Stimulated activated CD4-positive, alpha-beta T cell treated with anti-CD3 and anti-CD28 coated beads, TNF-alpha, amount 100 ng/mL, for 1 hour (primary cell): ENCODE measurements around the gene TMEM150C.
"Not testable (repeated sequence)": the region's sequence is repeated elsewhere in the genome, so short reads cannot be mapped to it uniquely, and the experiment has no call there.

ENCODE experiments used
- DNase-seq, 3 donors: peaks; one replicate each; pipeline ENCODE4 v3.0.0-alpha.2; 2020; ENCODE audit warnings: low read depth in 3 of 3, low spot score in 1 of 3

The TMEM150C gene

DNA sequence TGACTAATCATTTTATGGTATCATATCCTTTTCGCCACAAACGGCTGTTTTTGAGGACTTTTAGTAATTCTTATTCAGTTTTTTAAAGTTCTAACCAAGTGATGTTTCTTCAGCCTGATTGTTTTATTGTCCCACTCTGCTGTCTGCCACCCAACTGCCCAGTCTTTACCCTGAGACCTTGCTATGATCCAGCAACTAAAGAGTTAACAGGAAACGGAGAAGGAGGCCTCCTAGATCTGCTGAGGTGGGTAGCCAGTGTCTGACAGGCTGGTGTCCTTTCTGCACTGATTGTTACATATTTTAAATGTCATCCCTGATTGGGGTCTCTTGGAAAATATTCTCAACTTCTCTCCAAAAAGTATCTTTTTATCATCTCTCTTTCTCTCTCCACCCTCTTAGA, 7.9 kb upstream of the TMEM150C start:
- DNase-seq, result no peak

DNA sequence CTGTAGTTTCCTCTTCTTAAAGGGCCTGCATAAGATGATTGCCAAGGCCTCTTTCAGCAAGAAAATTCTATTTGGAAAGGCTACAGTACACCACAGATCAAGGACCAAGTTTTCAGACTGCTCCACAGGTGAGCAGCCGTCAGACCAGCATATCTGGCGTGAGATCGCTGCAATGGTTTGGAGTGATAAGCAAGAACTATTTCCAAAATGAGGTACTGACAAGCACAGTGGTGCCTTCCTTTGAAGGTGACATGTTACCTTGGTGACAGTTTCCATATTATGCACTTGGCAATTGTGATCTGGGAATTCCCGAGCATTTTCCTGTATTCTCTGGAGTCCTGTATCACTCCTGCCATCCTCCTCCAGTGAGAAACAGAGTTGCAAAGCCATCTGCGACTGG, 7.3 kb upstream of the TMEM150C start:
- no peak for DNase-seq

DNA sequence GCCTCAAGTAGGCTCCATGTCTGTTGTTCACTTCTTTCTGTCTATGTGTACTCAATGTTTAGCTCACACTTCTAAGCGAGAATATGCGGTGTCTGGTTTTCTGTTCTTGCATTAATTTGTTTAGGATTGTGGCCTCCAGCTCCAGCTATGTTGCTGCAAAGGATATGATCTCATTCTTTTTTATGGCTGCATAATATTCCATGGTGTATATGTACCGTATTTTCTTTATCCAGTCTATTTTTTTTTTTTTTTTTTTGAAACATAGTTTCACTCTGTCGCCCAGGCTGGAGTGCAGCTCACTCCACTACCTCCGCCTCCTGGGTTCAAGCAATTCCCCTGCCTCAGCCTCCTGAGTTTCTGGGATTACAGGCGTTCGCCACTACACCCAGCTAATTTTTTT, 5.7 kb upstream of the TMEM150C start:
- no peak for DNase-seq

DNA sequence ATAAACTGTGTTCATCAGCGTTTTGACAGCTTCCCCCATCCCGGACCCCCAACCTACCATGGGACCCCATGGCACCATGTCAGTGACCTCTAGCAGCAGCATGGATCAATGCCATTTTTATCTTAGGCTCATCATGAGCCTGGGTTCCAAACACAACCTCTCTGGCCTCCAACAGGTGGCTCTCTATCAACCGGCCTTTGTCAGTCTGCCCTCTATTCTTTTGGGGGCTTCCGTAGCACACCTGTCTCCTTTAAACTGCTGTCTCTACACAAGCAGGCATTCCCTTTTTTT, 721 bp upstream of the TMEM150C start:
- DNase-seq, result no peak

DNA sequence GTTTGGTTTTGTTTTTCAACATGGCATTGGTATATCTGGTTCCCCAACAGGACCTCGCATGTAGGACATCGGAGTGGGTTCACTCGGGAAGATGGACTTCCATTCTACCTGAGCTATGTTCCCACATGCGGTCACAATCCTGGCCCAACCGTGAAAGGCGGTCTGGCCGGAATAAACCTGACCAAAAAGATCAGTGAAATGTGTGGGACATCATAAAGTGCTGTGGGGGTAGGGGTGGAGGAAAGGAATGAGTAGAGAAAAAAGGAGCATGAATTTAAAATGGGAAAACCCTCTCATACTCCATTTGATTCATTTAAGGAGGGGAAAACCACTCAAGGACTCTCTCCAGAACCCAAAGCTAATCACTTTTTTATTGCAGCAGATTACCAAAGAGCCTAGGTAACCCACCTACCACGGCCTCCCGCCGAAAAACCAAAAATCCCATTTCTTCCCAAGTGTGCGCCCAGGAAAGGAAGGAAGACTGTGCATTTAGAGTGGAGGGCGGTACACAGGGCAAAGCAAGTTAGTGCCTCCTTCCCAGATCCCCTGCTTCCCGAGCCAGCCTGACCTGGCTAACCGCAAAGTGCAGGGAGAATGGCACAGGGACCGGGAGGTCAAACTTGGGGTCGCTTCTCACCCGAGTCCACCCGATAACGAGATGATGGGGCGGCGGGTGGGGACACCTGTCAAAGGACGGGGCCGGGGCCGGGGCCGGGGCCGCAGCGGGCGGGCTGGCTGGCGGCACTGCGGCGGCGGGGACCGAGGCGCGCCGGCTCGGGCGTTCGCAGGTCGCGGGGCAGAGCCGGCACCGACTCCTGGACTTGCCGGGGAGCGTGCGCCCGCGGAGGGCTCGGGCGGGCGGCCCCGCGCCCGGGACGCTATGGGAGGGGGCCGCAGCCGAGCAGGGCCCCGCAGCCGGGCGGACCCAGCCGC, 669 bp downstream of the TMEM150C start:
- DNase-seq, result no peak

DNA sequence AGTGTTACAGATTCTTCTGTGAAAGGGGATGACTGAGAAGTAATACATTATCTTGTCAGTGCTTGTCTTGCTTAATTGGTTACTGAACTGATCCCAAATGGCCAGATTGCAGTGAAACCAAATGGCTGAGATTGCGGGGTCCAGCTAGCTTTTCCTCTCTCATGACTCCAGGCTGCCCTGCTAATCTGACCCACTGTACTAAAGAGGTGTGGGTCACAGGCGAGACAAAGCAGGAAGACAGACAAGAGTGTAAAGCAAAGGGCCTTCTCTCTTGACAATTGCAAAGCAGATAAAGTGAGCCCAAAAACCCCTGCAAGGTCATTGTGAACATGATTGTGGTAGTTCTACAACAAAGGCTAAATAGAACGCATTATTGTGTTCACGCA, 2.1 kb downstream of the TMEM150C start:
- no peak for DNase-seq

DNA sequence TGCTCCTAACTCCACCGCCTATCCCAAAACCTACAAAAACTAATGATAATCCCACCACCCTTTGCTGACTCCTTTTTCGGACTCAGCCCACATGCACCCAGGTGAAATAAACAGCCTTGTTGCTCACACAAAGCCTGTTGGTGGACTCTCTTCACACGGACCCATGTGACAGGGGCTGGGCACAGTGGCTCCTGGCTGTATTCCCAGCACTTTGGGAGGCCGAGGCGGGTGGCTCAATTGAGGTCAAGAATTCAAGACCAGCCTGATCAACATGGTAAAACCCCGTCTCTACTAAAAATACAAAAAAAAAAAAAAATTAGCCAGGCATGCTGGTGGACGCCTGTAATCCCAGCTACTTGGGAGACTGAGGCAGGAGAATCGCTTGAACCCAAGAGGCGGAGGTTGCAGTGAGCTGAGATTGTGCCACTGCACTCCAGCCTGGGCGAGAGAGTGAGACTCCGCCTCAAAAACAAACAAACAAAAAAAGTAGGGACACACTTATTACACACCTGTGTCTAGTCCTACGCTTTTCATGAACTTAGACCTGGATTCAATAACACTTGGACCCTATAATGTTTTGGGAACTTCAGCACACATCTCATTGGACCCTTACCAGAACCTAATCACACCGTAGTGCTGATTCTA, 2.6 kb downstream of the TMEM150C start:
- not testable (repeated sequence) for DNase-seq

DNA sequence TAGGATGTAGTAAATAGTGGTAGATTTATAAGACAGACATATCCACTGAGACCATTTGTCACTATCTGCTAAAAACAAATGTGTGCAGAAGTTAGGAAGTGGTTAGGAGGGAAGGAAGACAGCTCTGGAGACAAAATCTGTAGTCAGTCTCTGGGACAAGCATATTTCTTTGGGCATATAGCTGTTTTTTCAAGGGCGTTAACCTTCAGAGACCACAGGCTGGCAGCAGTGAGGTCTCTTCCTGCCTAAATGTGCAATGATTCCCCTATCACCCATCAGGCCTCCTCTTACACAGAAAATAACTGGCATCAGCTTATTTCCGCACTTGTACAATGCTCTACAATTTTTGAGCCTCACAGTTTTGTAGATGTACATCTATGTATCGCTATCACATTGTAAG, 6.5 kb downstream of the TMEM150C start:
- no peak for DNase-seq

DNA sequence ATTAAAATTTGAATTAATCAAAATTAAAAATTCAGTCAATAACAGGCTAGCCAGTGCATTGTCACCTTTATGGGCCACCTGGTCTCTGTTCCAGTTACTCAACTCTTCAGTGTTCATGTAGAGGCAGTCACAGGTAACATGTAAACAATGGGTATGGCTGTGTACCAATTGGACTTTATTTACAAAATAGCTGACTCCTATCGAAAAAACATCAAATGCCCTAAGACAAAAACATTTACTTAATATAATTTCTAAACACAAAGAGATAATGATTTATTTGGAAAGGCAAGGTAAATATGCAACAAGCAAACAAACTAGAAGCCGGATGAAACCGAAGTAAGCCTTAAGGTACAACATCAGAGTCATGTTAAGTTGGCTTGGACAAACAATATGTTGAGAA, 8.8 kb downstream of the TMEM150C start:
- no peak for DNase-seq

DNA sequence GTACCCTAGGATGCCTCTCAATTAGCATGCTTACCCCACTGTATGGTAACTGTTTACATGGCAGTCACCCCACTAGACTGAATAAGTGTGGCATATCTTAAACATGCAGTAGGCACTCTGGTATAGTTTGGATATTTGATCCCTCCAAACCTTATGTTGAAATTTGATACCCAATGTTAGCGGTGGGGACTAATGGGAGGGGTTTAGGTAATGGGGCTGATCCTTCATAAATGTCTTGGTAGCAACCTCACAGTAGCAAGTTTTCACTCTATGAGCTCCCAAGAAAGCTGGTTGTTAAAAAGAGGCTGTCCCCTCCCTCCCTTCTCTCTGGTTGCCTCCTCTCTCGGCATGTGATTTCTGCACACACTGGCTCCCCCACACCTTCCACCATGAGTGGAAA, 10.1 kb downstream of the TMEM150C start:
- no peak for DNase-seq

DNA sequence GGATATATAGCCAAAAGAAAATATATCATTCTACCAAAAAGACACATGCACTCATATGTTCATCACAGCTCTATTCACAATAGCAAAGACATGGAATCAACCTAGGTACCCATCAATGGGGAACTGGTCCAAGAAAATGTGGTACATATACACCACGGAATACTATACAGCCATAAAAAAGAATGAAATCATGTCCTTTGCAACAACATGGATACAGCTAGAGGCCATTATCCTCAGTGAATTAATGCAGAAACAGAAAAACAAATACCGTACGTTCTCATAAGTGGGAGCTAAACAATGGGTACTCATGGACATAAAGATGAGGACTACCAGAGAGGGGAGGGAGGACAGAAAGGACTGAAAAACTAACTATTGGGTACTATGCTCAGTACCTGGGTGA, 13.9 kb downstream of the TMEM150C start:
- DNase-seq, result not testable (repeated sequence)

DNA sequence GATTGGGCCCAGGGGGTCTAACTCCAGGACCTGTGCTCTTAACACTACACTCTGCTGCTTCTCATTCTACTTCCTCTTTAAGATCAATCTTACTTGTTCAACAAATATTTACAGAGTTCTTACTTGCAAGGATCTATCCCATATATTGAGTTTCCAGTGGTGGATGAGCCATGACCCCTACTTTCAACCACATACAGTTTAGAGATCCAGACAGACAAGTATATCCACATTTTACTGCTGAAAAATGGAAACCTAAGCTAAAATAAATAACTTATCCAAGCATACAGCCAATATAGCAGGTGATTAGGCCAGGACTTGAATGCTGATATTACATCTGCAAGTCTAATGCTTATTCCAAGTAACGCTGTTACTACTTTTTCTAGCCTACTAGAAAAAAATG, 18.7 kb downstream of the TMEM150C start:
- no peak for DNase-seq

DNA sequence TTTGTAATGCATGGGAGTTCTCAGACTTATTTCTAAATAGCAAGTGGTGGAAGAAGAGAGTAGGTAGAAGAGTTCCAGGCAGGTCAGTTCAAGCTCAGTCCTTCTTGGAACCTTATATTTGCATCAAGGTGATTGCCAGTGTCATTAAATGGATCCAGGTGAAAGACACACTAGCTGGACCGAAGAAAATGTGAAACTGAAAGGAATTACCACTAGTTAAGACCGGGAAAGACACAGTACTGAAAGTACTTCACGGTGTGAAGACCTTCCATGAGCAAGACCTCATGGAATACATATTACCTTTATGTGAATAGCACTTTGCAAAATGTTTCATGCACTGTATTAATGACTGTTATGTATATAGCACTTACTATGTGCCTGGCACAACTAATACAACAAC, 19.1 kb downstream of the TMEM150C start:
- DNase-seq, result no peak

DNA sequence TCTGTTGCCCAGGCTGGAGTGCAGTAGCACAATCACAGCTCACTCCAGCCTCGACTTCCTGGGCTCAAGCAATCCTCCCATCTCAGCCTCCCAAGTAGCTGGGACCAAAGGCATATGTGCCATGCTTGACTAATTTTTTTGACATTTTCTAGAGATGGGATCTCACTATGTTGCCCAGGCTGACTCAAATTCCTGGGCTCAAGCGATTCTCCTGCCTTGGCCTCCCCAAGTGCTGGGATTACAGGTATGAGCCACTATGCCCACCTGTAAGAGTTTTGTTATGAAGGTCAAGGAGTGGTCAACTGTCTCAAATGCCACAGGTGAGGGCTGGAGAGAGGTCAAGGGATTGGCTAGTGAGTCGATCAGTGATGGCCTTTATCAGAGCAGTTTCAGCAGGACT, 32.5 kb downstream of the TMEM150C start:
- no peak for DNase-seq

DNA sequence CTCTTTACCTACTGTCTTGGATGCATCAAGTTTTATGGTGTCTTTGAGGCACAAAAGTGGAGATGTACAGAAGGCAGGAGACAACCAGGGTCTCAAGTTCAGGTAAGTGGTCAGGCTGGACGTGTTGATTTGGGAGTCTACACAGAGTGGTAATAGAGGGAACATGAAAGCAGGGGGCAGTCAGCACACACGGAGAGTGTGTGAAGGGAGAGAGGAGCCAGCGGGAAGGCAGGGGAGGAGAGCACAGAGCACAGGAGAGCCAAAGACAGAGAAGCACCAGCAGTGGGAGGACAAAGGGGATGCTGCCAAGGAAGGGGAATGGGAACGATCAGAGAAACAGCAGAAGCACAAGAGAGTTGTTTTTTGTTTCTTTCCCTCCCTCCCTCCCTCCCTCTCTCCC, 32.9 kb downstream of the TMEM150C start:
- no peak for DNase-seq

DNA sequence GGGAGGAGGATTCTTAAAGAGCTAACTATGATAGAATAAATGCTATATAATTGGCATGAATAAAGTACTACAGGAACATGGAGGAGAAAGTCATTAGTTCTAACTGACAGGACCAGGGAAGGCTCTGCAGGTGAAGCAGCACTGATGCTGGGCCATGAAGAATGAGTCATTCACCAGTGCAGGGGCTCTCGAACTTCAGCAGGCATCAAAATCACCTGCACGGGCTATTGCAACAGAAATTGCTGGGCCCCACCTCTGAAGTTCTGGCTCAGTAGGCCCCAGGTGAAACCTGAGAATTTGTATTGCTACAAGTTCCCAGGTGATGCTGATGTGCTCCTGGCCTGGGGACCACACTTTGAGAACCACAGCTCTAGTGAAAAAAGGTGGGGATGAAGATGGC, 33.7 kb downstream of the TMEM150C start:
- no peak for DNase-seq

DNA sequence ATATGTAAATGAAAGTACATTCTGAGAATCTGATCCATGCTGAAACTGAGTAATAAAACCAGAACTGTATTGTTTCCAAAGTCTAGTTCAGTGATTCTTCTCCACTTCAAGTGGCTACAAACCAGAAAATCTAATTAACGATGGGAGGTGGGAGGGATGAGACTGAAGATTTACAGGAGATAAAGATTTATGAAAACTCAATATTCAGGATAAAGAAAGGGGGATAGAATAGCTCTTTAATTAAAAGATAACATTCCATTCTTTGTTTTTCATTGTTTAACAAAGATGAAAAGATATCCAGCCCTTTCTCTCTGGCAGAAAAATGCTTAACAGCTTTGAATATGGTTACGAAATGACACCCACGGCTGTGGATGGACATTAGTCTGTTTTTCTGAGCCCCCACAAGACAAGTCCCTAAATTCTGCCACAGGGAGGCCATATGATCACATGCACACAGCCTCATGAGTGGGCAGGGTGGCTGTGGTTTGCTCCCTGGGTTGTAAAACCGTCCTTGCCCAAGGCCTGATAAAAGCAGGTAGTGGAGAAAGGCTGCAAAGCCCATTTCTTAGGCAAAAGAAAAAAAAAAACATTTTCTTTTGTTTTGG, 36.4 kb downstream of the TMEM150C start:
- DNase-seq, result no peak

DNA sequence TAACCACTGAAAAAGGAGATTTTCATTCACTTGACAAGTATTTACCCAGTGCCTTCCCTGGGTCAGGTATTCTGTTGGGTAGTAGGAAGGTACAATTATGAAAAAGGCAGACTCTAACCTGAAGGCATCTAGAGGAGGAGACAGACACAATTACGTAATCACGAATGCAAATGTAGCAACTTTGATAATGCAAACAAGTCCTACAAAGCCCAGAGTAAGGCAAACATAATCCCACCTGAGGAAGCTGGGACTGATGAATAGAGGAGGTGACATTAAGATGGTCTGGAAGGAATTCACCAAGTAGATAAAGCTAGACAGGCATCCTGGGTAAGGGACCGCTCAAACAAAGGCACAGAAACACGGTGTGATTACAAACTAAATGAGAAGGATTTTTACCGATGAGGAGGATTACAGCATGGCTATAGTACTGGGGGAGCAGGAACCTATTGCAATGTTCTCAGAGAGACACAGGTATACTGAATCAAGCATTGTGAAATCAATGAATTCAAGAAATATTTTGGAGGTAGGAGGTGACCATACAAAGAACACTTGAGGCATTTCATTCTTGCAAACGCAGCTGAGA, 37.1 kb downstream of the TMEM150C start:
- DNase-seq, result no peak

DNA sequence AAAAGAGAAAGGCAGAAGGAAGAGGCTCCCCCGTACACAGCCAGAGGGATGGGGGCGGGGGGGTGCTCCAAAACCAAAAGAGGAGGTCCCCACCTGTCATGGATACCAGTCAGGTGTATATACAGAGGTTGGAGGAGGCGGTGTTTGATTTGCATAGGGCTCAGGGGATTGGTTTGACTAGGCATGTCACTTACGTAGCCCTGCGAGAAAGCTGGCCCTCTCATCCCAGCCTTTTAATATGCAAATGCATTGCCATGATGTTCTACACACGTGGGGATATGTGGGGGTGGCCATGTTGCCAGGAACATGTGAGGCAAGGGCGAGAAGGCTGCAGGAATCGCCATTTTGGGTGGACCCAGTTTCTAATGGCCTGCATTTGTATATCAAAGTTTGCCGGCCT, 38.6 kb downstream of the TMEM150C start:
- no peak for DNase-seq

DNA sequence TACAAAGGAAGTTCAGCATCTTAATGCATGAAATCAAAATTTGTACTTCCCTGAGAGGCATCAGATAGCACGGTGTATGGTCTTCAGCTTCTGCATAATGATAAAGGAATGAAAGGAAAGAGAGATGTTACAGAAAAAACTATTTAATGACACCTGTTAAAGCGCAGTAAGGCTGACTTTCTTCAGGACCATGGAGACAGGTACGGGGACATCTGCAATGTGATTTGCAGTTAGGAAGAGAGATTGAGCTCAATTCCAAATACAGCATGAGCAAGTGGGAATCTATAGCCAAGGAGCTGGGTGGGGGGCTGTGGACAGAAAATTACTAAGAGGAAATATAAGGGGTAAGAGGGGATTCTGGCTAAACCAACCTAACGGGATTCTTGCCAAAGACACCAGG, 39.3 kb downstream of the TMEM150C start:
- DNase-seq, result no peak

DNA sequence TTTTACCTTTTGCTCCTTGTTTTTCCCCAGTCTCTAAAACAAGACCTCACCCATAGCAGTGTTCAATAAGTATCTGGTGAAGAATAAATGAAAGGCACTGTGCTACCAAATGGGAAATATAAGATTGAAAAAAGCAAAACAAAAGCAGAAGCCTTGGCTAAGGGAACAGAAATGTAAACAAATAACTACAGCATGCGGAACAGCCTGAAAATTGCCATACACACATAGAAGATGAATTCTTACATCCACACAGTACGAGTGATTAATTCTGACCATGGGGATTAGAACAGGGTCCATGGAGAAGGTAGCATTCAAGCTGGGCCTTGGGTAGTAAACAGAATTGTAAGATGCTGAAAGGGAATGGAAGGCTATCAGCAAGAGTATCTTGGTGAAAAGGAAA, 40.5 kb downstream of the TMEM150C start:
- DNase-seq, result no peak

DNA sequence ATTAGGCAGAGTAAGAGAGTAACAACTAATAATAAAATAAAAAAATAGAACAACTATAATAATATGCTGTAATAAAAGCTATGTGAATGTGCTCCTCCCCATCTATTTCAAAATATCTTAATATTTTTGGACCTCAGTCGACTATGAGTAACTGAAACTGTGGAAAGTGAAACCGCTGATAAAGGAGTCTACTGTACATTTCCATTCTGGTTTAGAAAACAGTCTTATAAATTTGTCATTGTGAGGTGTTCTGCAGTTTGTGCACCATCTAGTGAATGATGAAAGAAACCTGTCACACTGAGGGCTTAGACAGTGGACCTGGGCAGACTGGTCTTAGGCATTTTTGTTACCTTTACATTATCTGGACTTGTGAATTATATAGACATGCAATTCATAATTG, 42.0 kb downstream of the TMEM150C start:
- DNase-seq, result no peak
